A549 (cell line): ENCODE data around the gene ZNF248. TPM values are rescaled to one million over a fixed set of nuclear protein-coding genes. Genes with fewer than 3 reads are reported as not detected.

Experiments used
- ATAC-seq, 2 experiments: fragments of 200-7000 bp in 1 of 2; fragments of >200 bp in 1 of 2; cut with Nextera tagmentation in 1 of 2; cut with Tn5 transposase in 1 of 2; 3 replicates each; pipeline versions ENCODE4 v1.8.0 to v1.9.1; 2018 to 2020; ENCODE audit warnings: mild to moderate bottlenecking in 1 of 2, moderate library complexity in 1 of 2
- CTCF ChIA-PET: fragments of 300-600 bp; sonication (Branson Sonifier 250); formaldehyde crosslinking; extraction: SDS; loops from one replicate; lab custom pipeline; 2021; ENCODE audit warnings: antibody characterized with exemption, inconsistent platforms; lab: Yijun Ruan, JAX
- POLR2A ChIA-PET: fragments of 350-600 bp; formaldehyde crosslinking; extraction: SDS; loops from one replicate; lab custom pipeline; 2021; ENCODE audit warnings: antibody characterized with exemption, inconsistent platforms; lab: Yijun Ruan, JAX
- DNase-seq, 2 experiments: peaks; one replicate each; pipeline versions ENCODE4 v3.0.0 to v3.0.0-alpha.2; 2011 to 2016; ENCODE audit warnings: low read depth in 1 of 2, low spot score in 1 of 2
- FAIRE-seq: peaks from 2 replicates; lab custom pipeline; 2011; peaks lifted over from hg19 to GRCh38; lab: Jason Lieb, UNC
- H3K27ac ChIP-seq, 2 experiments: fragments of >200 bp; sonication (Bioruptor Twin); formaldehyde crosslinking; 3 replicates each; pipeline ENCODE4 v1.5.1; 2016 to 2017
- H3K4me1 ChIP-seq: fragments of >200 bp; sonication (Bioruptor Twin); formaldehyde crosslinking; 3 replicates; pipeline ENCODE4 v1.6.1; 2016
- H3K4me2 ChIP-seq: fragments of >200 bp; sonication (Bioruptor Twin); formaldehyde crosslinking; 3 replicates; pipeline ENCODE4 v1.6.1; 2016
- H3K4me3 ChIP-seq: fragments of >200 bp; sonication (Bioruptor Twin); formaldehyde crosslinking; 3 replicates; pipeline ENCODE4 v1.5.1; 2016
- H3K9me3 ChIP-seq: fragments of >200 bp; sonication (Bioruptor Twin); formaldehyde crosslinking; 3 replicates; pipeline ENCODE4 v1.6.1; 2016
- BHLHE40 ChIP-seq: IDR thresholded peaks from 2 replicates; pipeline ENCODE4 v1.6.1; 2012; ENCODE audit warnings: low read depth, low read length, inconsistent platforms
- CBX2 ChIP-seq: fragments of 200-600 bp; sonication (generic); IDR thresholded peaks from 2 replicates; pipeline ENCODE4 v1.6.1; 2016; ENCODE audit warnings: low read depth, mild to moderate bottlenecking, borderline replicate concordance
- CHD4 ChIP-seq: fragments of 200-600 bp; sonication (generic); IDR thresholded peaks from 2 replicates; pipeline ENCODE4 v1.6.1; 2016; ENCODE audit warnings: antibody characterized with exemption, mild to moderate bottlenecking, borderline replicate concordance
- CTCF ChIP-seq: fragments of >200 bp; sonication (Bioruptor Twin); formaldehyde crosslinking; IDR thresholded peaks from 3 replicates; pipeline ENCODE4 v1.5.1; 2016
- FOXS1 ChIP-seq: fragments of 250-450 bp; sonication (Bioruptor Pico); IDR thresholded peaks from 2 replicates; pipeline ENCODE4 v1.5.0; 2020; ENCODE audit warnings: mild to moderate bottlenecking, moderate library complexity
- HOXA7 ChIP-seq: fragments of 250-450 bp; sonication (Bioruptor Pico); IDR thresholded peaks from 2 replicates; pipeline ENCODE4 v1.5.0; 2020; ENCODE audit warnings: mild to moderate bottlenecking, moderate library complexity
- PBX3 ChIP-seq: IDR thresholded peaks from 2 replicates; pipeline ENCODE4 v1.6.1; 2012
- RAD21 ChIP-seq, 2 experiments: fragments of >200 bp in 1 of 2; sonication (Bioruptor Twin) in 1 of 2; formaldehyde crosslinking in 1 of 2; IDR thresholded peaks in 1 of 2; conservative IDR thresholded peaks in 1 of 2; 2 replicates in 1 of 2; 3 replicates in 1 of 2; pipeline ENCODE4 v1.6.1; 2012 to 2018; ENCODE audit warnings: inconsistent platforms in 1 of 2
- REST ChIP-seq: fragments of 200-600 bp; sonication (generic); IDR thresholded peaks from 2 replicates; pipeline ENCODE4 v1.6.1; 2016; ENCODE audit warnings: antibody characterized with exemption, mild to moderate bottlenecking, moderate library complexity
- RNF2 ChIP-seq: fragments of 200-600 bp; sonication (generic); IDR thresholded peaks from 2 replicates; pipeline ENCODE4 v1.6.1; 2016; ENCODE audit warnings: low read depth, mild to moderate bottlenecking, antibody characterized with exemption, moderate library complexity, borderline replicate concordance
- SMC3 ChIP-seq: fragments of >200 bp; sonication (Bioruptor Twin); formaldehyde crosslinking; IDR thresholded peaks from 3 replicates; pipeline ENCODE4 v1.6.1; 2018; ENCODE audit warnings: inconsistent platforms
- ZNF302 ChIP-seq: fragments of 250-450 bp; sonication (Bioruptor Pico); IDR thresholded peaks from 2 replicates; pipeline ENCODE4 v1.9.0; 2021; ENCODE audit warnings: inconsistent platforms, mild to moderate bottlenecking, moderate library complexity
- WGBS: methylation state at CpG from one replicate; pipeline ENCODE4 v1.1.6; 2017; ENCODE audit errors: missing lambda C conversion rate; 5-methylcytosine and 5-hydroxymethylcytosine counted together
- polyA plus RNA-seq, 4 experiments: library from polyadenylated mRNA; depleted of rRNA in 3 of 4; stranded (reverse); fragments of >200 nt; fragmentation: RNase III in 1 of 4; extraction: RNeasy Plus Mini Kit Qiagen cat#74134 plus additional on column Dnase treatment in 1 of 4; gene quantifications; 2 replicates in 3 of 4; 3 replicates in 1 of 4; pipeline ENCODE4 v1.2.3, GENCODE V29; 2011 to 2017

Gene ZNF248
- polyA plus RNA-seq, 2 of the 4 experiments (the other 2 are of a cell fraction) = 7.1 to 13.6 TPM

GRCh38 chr10:37762287-37762686 is 95.1 kb downstream of the ZNF248 start:
- no peak overlapping the region for H3K4me2 ChIP-seq
- DNase-seq = no peak
- TF ChIP-seq FOXS1 (CRISPR knock-in tag) = no peak
- no peak for TF ChIP-seq CHD4
- TF ChIP-seq, all 56 proteins: peak for 0
- POLR2A ChIA-PET = no interaction called here
- no peak for FAIRE-seq
- no peak overlapping the region for H3K27ac ChIP-seq
- CTCF ChIA-PET = no interaction called here
- H3K9me3 ChIP-seq = peaks cover 7% of the 10 kb centered on the region; the same call in 2 of the 3 replicates
- H3K4me1 ChIP-seq = no peaks in the 10 kb centered on the region
- ATAC-seq = no peak
- no peak overlapping the region for H3K4me3 ChIP-seq

- Histone ChIP-seq H3K27ac (no peak overlapping the region), H3K9me3 (peaks cover 7% of the 10 kb centered on the region; the same call in 2 of the 3 replicates), H3K4me2 (no peak overlapping the region), H3K4me1 (no peaks in the 10 kb centered on the region), H3K4me3 (no peak overlapping the region)
- 5% methylated on average over 1 of the region's 1 CpG for WGBS
- no peak for DNase-seq
- ATAC-seq = no peak
- ChIA-PET POLR2A (no interaction called here), CTCF (no interaction called here)
- no peak for FAIRE-seq
- TF ChIP-seq HOXA7 (CRISPR knock-in tag) = no peak
- TF ChIP-seq BHLHE40 = no peak
Observed at GRCh38 chr10:37760817-37761216, 96.6 kb downstream of the ZNF248 start.

- Histone ChIP-seq H3K9me3 (peaks cover 3% of the 10 kb centered on the region; the same call in 1 of the 3 replicates), H3K4me2 (no peak overlapping the region), H3K4me1 (0 out of 3 replicates have a peak, but pooled peaks cover 5% of the 10 kb centered on the region), H3K27ac (no peak overlapping the region), H3K4me3 (no peak overlapping the region)
- no peak for TF ChIP-seq ZNF302 (CRISPR knock-in tag)
- no peak for FAIRE-seq
- POLR2A ChIA-PET = no interaction called here
- ATAC-seq = no peak
- no peak for DNase-seq
- CTCF ChIA-PET = no interaction called here
Observed at GRCh38 chr10:37758074-37758473, 99.3 kb downstream of the ZNF248 start.

- FAIRE-seq (no peak), DNase-seq (peak; percentile 25 to 72), ATAC-seq (peak; percentile 88 to 95)
- CTCF ChIA-PET = interaction anchor here (0.6 to 1.9 kb wide), 20 partner anchors 17 to 1621 kb away, joined by 3 to 11 read pairs (median 3); no protein-coding TSS in a partner anchor
- 0% methylated on average over 2 of the region's 2 CpGs for WGBS
- 0 out of 3 replicates have a peak, but pooled peaks cover 5% of the 10 kb centered on the region for H3K4me1 ChIP-seq
- POLR2A ChIA-PET = no interaction called here
- no peak overlapping the region for H3K4me2 ChIP-seq
- H3K9me3 ChIP-seq = peaks cover 6% of the 10 kb centered on the region; the same call in 2 of the 3 replicates
- TF ChIP-seq CTCF (peak; percentile 59), CBX2 (no peak), PBX3 (no peak), RAD21 (conservative IDR thresholded peaks at IDR 0.05 in 1 of 2, IDR thresholded peaks at IDR 0.05 in 1 of 2) (peak; percentile 80 to 83), REST (no peak), SMC3 (peak; percentile 69), RNF2 (no peak)
- H3K4me3 ChIP-seq = no peak overlapping the region
- peak overlapping the region; percentile 52 to 59 for H3K27ac ChIP-seq
Observed at GRCh38 chr10:37754538-37755323, 102.7 kb downstream of the ZNF248 start.
